Measurements from ENCODE around the gene GRAMD2A.

The GRAMD2A gene

GRCh38 chr15:72155003-72155621 lies 42.5 kb downstream of the GRAMD2A start:
- no peak for TF ChIP-seq CTCF (conservative IDR thresholded peaks at IDR 0.05; ENCODE audit: control insufficient read depth, insufficient read depth, low read depth, low read length)
- peak overlapping the region; percentile 62 for H3K4me3 ChIP-seq (ENCODE audit: control insufficient read depth, low read depth, low read length)
- peak; percentile 8 for DNase-seq (ENCODE audit: low read depth)

- TF ChIP-seq CTCF (conservative IDR thresholded peaks at IDR 0.05; ENCODE audit: control insufficient read depth, insufficient read depth, low read depth, low read length), result no peak
- no peak overlapping the region for H3K4me3 ChIP-seq (ENCODE audit: control insufficient read depth, low read depth, low read length)
- DNase-seq (ENCODE audit: low read depth), result no peak
Measured at GRCh38 chr15:72154316-72154715, 43.3 kb downstream of the GRAMD2A start.

GRCh38 chr15:72153269-72154000 lies 44.2 kb downstream of the GRAMD2A start:
- no peak for DNase-seq (ENCODE audit: low read depth)
- H3K4me3 ChIP-seq (ENCODE audit: control insufficient read depth, low read depth, low read length), result no peak overlapping the region
- TF ChIP-seq CTCF (conservative IDR thresholded peaks at IDR 0.05; ENCODE audit: control insufficient read depth, insufficient read depth, low read depth, low read length), result no peak

- no peak for DNase-seq (ENCODE audit: low read depth)
- no peak overlapping the region for H3K4me3 ChIP-seq (ENCODE audit: control insufficient read depth, low read depth, low read length)
- no peak for TF ChIP-seq CTCF (conservative IDR thresholded peaks at IDR 0.05; ENCODE audit: control insufficient read depth, insufficient read depth, low read depth, low read length)
Measured at GRCh38 chr15:72147418-72147817, 50.2 kb downstream of the GRAMD2A start.

- TF ChIP-seq CTCF (conservative IDR thresholded peaks at IDR 0.05; ENCODE audit: control insufficient read depth, insufficient read depth, low read depth, low read length), result no peak
- H3K4me3 ChIP-seq (ENCODE audit: control insufficient read depth, low read depth, low read length), result no peak overlapping the region
- no peak for DNase-seq (ENCODE audit: low read depth)
Measured at GRCh38 chr15:72146934-72147333, 50.7 kb downstream of the GRAMD2A start.

- TF ChIP-seq CTCF (conservative IDR thresholded peaks at IDR 0.05; ENCODE audit: control insufficient read depth, insufficient read depth, low read depth, low read length), result no peak
- H3K4me3 ChIP-seq (ENCODE audit: control insufficient read depth, low read depth, low read length), result no peak overlapping the region
- no peak for DNase-seq (ENCODE audit: low read depth)
Measured at GRCh38 chr15:72146221-72146620, 51.4 kb downstream of the GRAMD2A start.
